ENCODE results near the gene VSX1.

Gene VSX1

GRCh38 chr20:25087186-25087929, 5.4 kb upstream of the VSX1 start:
- Histone ChIP-seq H3K9ac (ENCODE audit: low read depth in 1 of 2, low read length in 2 of 2) (no peak overlapping the region), H3K9me3 (ENCODE audit: control insufficient read depth in 1 of 2, low read length in 2 of 2) (no peaks in the 10 kb centered on the region), H3K4me3 (ENCODE audit: low read depth in 1 of 2, low read length in 2 of 2) (no peak overlapping the region), H3K36me3 (ENCODE audit: control insufficient read depth in 1 of 2, insufficient read depth in 2 of 2, low read length in 2 of 2) (no peaks in the 10 kb centered on the region), H3K27me3 (ENCODE audit: control insufficient read depth in 1 of 2, insufficient read depth in 2 of 2, low read length in 2 of 2) (peaks cover 41 to 47% of the 10 kb centered on the region in 2 donors), H3K4me1 (ENCODE audit: control insufficient read depth in 1 of 2, insufficient read depth in 2 of 2, low read length in 2 of 2) (peaks cover 7 to 12% of the 10 kb centered on the region in 2 donors), H3K27ac (ENCODE audit: low read depth, low read length) (no peak overlapping the region)

GRCh38 chr20:25085756-25086495, 4.0 kb upstream of the VSX1 start:
- peaks cover 54 to 55% of the 10 kb centered on the region in 2 donors for H3K27me3 ChIP-seq (ENCODE audit: control insufficient read depth in 1 of 2, insufficient read depth in 2 of 2, low read length in 2 of 2)
- H3K36me3 ChIP-seq (ENCODE audit: control insufficient read depth in 1 of 2, insufficient read depth in 2 of 2, low read length in 2 of 2): no peaks in the 10 kb centered on the region
- H3K9ac ChIP-seq (ENCODE audit: low read depth in 1 of 2, low read length in 2 of 2): no peak overlapping the region
- peaks cover 7 to 13% of the 10 kb centered on the region in 2 donors for H3K4me1 ChIP-seq (ENCODE audit: control insufficient read depth in 1 of 2, insufficient read depth in 2 of 2, low read length in 2 of 2)
- H3K27ac ChIP-seq (ENCODE audit: low read depth, low read length): no peak overlapping the region
- H3K9me3 ChIP-seq (ENCODE audit: control insufficient read depth in 1 of 2, low read length in 2 of 2): no peaks in the 10 kb centered on the region
- H3K4me3 ChIP-seq (ENCODE audit: low read depth in 1 of 2, low read length in 2 of 2): no peak overlapping the region

- Histone ChIP-seq H3K4me3 (ENCODE audit: low read depth in 1 of 2, low read length in 2 of 2) (no peak overlapping the region), H3K9me3 (ENCODE audit: control insufficient read depth in 1 of 2, low read length in 2 of 2) (no peaks in the 10 kb centered on the region), H3K4me1 (ENCODE audit: control insufficient read depth in 1 of 2, insufficient read depth in 2 of 2, low read length in 2 of 2) (peaks cover 0 to 4% of the 10 kb centered on the region in 2 donors), H3K36me3 (ENCODE audit: control insufficient read depth in 1 of 2, insufficient read depth in 2 of 2, low read length in 2 of 2) (no peaks in the 10 kb centered on the region), H3K27ac (ENCODE audit: low read depth, low read length) (no peak overlapping the region), H3K27me3 (ENCODE audit: control insufficient read depth in 1 of 2, insufficient read depth in 2 of 2, low read length in 2 of 2) (peaks cover 64 to 66% of the 10 kb centered on the region in 2 donors), H3K9ac (ENCODE audit: low read depth in 1 of 2, low read length in 2 of 2) (no peak overlapping the region)
Observed at GRCh38 chr20:25084626-25085187, 2.8 kb upstream of the VSX1 start.

DNA sequence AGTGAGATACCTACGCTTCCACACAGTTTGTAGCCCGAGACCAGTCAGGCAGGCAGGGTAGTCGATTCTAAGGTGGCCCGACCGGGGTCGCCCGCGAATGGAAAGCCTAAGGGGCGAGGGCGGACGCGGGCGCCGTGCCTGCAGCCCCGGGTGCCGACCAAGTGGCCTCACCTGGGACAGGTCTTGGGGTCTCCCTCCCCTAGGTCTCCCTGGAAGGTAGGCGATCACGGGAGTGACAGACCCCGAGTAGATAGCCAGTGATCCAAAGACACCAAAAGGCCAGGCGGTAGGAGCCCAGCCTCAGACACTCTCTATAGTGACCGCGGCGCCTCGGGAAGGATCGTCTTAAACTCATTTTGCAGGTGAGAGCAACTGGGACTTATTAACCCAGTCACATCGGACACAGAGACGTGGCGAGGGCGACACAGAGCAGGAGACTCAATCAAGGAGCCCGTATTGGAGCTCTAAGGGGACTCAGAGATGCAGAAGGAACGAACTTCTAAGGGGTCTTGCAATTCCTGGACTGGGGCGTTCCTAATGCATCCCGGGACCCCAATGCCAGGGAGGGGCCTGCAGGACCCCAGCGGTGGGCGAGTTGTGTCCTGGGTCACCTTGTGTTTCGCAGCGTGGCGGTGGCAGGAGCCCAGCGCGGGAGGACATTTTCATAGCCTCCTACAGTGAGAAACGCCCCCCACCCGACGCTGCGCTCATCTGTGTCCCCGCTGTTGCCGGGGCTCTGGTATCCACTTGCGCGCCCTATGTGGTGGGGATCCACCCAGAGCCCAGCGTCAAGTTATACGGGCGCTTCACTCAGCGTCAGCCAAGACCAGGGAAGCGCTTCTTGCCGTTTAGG, 2.1 kb upstream of the VSX1 start:
- H3K27me3 ChIP-seq (ENCODE audit: control insufficient read depth in 1 of 2, insufficient read depth in 2 of 2, low read length in 2 of 2): peaks cover 70 to 71% of the 10 kb centered on the region in 2 donors
- no peaks in the 10 kb centered on the region for H3K9me3 ChIP-seq (ENCODE audit: control insufficient read depth in 1 of 2, low read length in 2 of 2)
- no peak overlapping the region for H3K9ac ChIP-seq (ENCODE audit: low read depth in 1 of 2, low read length in 2 of 2)
- H3K4me3 ChIP-seq (ENCODE audit: low read depth in 1 of 2, low read length in 2 of 2): no peak overlapping the region
- H3K36me3 ChIP-seq (ENCODE audit: control insufficient read depth in 1 of 2, insufficient read depth in 2 of 2, low read length in 2 of 2): no peaks in the 10 kb centered on the region
- H3K4me1 ChIP-seq (ENCODE audit: control insufficient read depth in 1 of 2, insufficient read depth in 2 of 2, low read length in 2 of 2): peaks cover 7 to 8% of the 10 kb centered on the region in 2 donors
- no peak overlapping the region for H3K27ac ChIP-seq (ENCODE audit: low read depth, low read length)

- peaks cover 75 to 76% of the 10 kb centered on the region in 2 donors for H3K27me3 ChIP-seq (ENCODE audit: control insufficient read depth in 1 of 2, insufficient read depth in 2 of 2, low read length in 2 of 2)
- no peak overlapping the region for H3K9ac ChIP-seq (ENCODE audit: low read depth in 1 of 2, low read length in 2 of 2)
- H3K9me3 ChIP-seq (ENCODE audit: control insufficient read depth in 1 of 2, low read length in 2 of 2): no peaks in the 10 kb centered on the region
- peaks cover 11 to 14% of the 10 kb centered on the region in 2 donors for H3K4me1 ChIP-seq (ENCODE audit: control insufficient read depth in 1 of 2, insufficient read depth in 2 of 2, low read length in 2 of 2)
- H3K27ac ChIP-seq (ENCODE audit: low read depth, low read length): no peak overlapping the region
- no peak overlapping the region for H3K4me3 ChIP-seq (ENCODE audit: low read depth in 1 of 2, low read length in 2 of 2)
- no peaks in the 10 kb centered on the region for H3K36me3 ChIP-seq (ENCODE audit: control insufficient read depth in 1 of 2, insufficient read depth in 2 of 2, low read length in 2 of 2)
Observed at GRCh38 chr20:25083141-25083772, 1.3 kb upstream of the VSX1 start.

DNA sequence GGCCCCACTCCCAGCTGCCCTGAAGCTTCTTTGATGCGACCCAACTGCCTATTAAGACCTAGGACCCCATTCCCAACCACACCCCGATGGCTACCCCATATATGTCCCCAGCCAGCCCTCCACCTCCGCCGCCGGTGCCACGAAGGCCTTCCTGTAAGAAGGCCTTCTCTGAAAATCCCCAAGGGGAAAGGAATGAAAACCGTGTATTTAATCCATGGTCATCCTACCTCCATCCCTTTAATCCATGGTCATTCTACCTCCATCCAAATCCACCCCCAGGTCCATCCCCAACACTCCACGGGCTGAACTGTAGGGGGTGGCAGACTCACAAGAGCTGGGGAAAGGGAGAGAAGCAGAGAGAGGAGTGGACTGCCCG, 545 bp upstream of the VSX1 start:
- Histone ChIP-seq H3K36me3 (ENCODE audit: control insufficient read depth in 1 of 2, insufficient read depth in 2 of 2, low read length in 2 of 2) (no peaks in the 10 kb centered on the region), H3K27me3 (ENCODE audit: control insufficient read depth in 1 of 2, insufficient read depth in 2 of 2, low read length in 2 of 2) (peaks cover 73 to 80% of the 10 kb centered on the region in 2 donors), H3K9me3 (ENCODE audit: control insufficient read depth in 1 of 2, low read length in 2 of 2) (no peaks in the 10 kb centered on the region), H3K27ac (ENCODE audit: low read depth, low read length) (no peak overlapping the region), H3K4me1 (ENCODE audit: control insufficient read depth in 1 of 2, insufficient read depth in 2 of 2, low read length in 2 of 2) (peaks cover 14 to 16% of the 10 kb centered on the region in 2 donors), H3K4me3 (ENCODE audit: low read depth in 1 of 2, low read length in 2 of 2) (no peak overlapping the region), H3K9ac (ENCODE audit: low read depth in 1 of 2, low read length in 2 of 2) (no peak overlapping the region)

DNA sequence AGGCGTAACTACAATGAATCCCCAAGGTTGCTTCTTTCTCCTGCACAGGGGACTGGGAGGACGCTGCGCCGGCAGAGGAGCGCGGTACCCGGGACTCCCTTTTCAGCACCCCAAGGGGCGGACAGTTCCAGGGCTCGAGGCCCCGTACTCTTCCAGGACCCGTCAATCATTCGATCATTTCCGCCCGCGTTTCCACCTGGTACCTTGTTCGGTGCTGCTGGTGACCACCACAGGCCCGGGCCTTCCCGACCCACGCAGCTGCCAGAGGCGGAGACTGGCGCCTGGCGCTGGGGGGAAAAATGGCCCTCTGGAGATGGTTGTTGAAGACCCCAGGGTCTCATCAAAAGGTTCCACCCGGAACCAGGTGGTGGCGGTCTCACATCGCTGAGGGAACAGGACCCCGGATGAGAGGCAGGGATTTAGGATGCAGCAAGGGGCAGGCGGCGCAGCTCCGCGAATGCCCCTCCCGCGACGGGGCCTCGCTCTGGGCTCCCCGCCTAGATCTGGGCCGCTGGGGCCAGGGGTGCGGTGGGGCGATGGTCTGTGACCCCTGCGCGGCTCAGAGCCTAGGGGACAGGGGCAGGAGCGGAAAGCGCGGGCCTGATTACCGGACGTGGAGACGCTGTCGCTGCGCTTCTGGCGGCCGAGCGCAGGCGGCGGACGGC, 744 bp downstream of the VSX1 start:
- Histone ChIP-seq H3K9ac (ENCODE audit: low read depth in 1 of 2, low read length in 2 of 2) (no peak overlapping the region), H3K4me1 (ENCODE audit: control insufficient read depth in 1 of 2, insufficient read depth in 2 of 2, low read length in 2 of 2) (peaks cover 23 to 24% of the 10 kb centered on the region in 2 donors), H3K9me3 (ENCODE audit: control insufficient read depth in 1 of 2, low read length in 2 of 2) (no peaks in the 10 kb centered on the region), H3K36me3 (ENCODE audit: control insufficient read depth in 1 of 2, insufficient read depth in 2 of 2, low read length in 2 of 2) (no peaks in the 10 kb centered on the region), H3K27me3 (ENCODE audit: control insufficient read depth in 1 of 2, insufficient read depth in 2 of 2, low read length in 2 of 2) (peaks cover 67 to 75% of the 10 kb centered on the region in 2 donors), H3K27ac (ENCODE audit: low read depth, low read length) (no peak overlapping the region), H3K4me3 (ENCODE audit: low read depth in 1 of 2, low read length in 2 of 2) (no peak overlapping the region)

GRCh38 chr20:25079171-25079570, 2.8 kb downstream of the VSX1 start:
- H3K9ac ChIP-seq (ENCODE audit: low read depth in 1 of 2, low read length in 2 of 2): no peak overlapping the region
- H3K9me3 ChIP-seq (ENCODE audit: control insufficient read depth in 1 of 2, low read length in 2 of 2): no peaks in the 10 kb centered on the region
- H3K36me3 ChIP-seq (ENCODE audit: control insufficient read depth in 1 of 2, insufficient read depth in 2 of 2, low read length in 2 of 2): no peaks in the 10 kb centered on the region
- no peak overlapping the region for H3K4me3 ChIP-seq (ENCODE audit: low read depth in 1 of 2, low read length in 2 of 2)
- no peak overlapping the region for H3K27ac ChIP-seq (ENCODE audit: low read depth, low read length)
- peaks cover 54 to 58% of the 10 kb centered on the region in 2 donors for H3K27me3 ChIP-seq (ENCODE audit: control insufficient read depth in 1 of 2, insufficient read depth in 2 of 2, low read length in 2 of 2)
- H3K4me1 ChIP-seq (ENCODE audit: control insufficient read depth in 1 of 2, insufficient read depth in 2 of 2, low read length in 2 of 2): peaks cover 23 to 24% of the 10 kb centered on the region in 2 donors

- Histone ChIP-seq H3K27me3 (ENCODE audit: control insufficient read depth in 1 of 2, insufficient read depth in 2 of 2, low read length in 2 of 2) (peaks cover 49 to 54% of the 10 kb centered on the region in 2 donors), H3K36me3 (ENCODE audit: control insufficient read depth in 1 of 2, insufficient read depth in 2 of 2, low read length in 2 of 2) (no peaks in the 10 kb centered on the region), H3K4me3 (ENCODE audit: low read depth in 1 of 2, low read length in 2 of 2) (no peak overlapping the region)
Observed at GRCh38 chr20:25078662-25079061, 3.3 kb downstream of the VSX1 start.

More at GRCh38 chr20:25078662-25079061, 3.3 kb downstream of the VSX1 start:
- Histone ChIP-seq H3K27ac (ENCODE audit: low read depth, low read length) (no peak overlapping the region), H3K9me3 (ENCODE audit: control insufficient read depth in 1 of 2, low read length in 2 of 2) (no peaks in the 10 kb centered on the region), H3K9ac (ENCODE audit: low read depth in 1 of 2, low read length in 2 of 2) (no peak overlapping the region), H3K4me1 (ENCODE audit: control insufficient read depth in 1 of 2, insufficient read depth in 2 of 2, low read length in 2 of 2) (peaks cover 23 to 24% of the 10 kb centered on the region in 2 donors)
